Neural cell (in vitro differentiated cells): ENCODE measurements around the gene SLC35D1. TPM values are rescaled to one million over a fixed set of nuclear protein-coding genes. Genes with fewer than 3 reads are reported as not detected.

Experiments
- H2AFZ ChIP-seq: fragments of 200-600, 300-800 bp; sonication (generic), shearing (Covaris generic); 2 replicates; pipeline ENCODE4 v1.6.0; 2014; ENCODE audit warnings: low read depth, mild to moderate bottlenecking, antibody characterized with exemption, low read length, moderate library complexity
- H3F3A ChIP-seq: fragments of 200-600 bp; shearing (Covaris generic); 2 replicates; pipeline ENCODE4 v1.6.1; 2016; ENCODE audit warnings: mild to moderate bottlenecking, moderate library complexity, mixed read lengths, antibody characterized with exemption, low read length; ENCODE audit not compliant: insufficient read depth, poor library complexity, severe bottlenecking
- H3K27ac ChIP-seq: fragments of 200-600, 300-800 bp; sonication (generic), shearing (Covaris generic); 2 replicates; pipeline ENCODE4 v1.5.1; 2014; ENCODE audit warnings: mild to moderate bottlenecking, low read length, moderate library complexity
- H3K27me3 ChIP-seq: fragments of 300-800, 200-600 bp; sonication (generic), shearing (Covaris generic); 2 replicates; pipeline ENCODE4 v1.6.0; 2014; ENCODE audit warnings: mild to moderate bottlenecking, low read depth, low read length, moderate library complexity; ENCODE audit not compliant: insufficient read depth
- H3K36me3 ChIP-seq: fragments of 300-800, 200-600 bp; sonication (generic), shearing (Covaris generic); 2 replicates; pipeline ENCODE4 v1.5.1; 2014; ENCODE audit warnings: mild to moderate bottlenecking, antibody characterized with exemption, low read length, moderate library complexity; ENCODE audit not compliant: insufficient read depth
- H3K4me2 ChIP-seq: fragments of 300-800, 200-600 bp; sonication (generic), shearing (Covaris generic); 2 replicates; pipeline ENCODE4 v1.6.0; 2014; ENCODE audit warnings: mild to moderate bottlenecking, low read length
- H3K4me3 ChIP-seq: fragments of 300-800, 200-600 bp; sonication (generic), shearing (Covaris generic); 2 replicates; pipeline ENCODE4 v1.5.1; 2014; ENCODE audit warnings: mild to moderate bottlenecking, low read length, moderate library complexity
- H3K79me2 ChIP-seq: fragments of 200-600 bp; shearing (Covaris generic); replicated peaks from 2 replicates; pipeline ENCODE4 v1.6.0; 2014; ENCODE audit warnings: mild to moderate bottlenecking, low read length, moderate library complexity; ENCODE audit not compliant: insufficient read depth
- H3K9ac ChIP-seq: fragments of 300-800, 200-600 bp; sonication (generic), shearing (Covaris generic); 2 replicates; pipeline ENCODE4 v1.6.1; 2016; ENCODE audit warnings: mild to moderate bottlenecking, low read length, mixed read lengths
- H3K9me2 ChIP-seq: fragments of 200-600 bp; shearing (Covaris generic); 2 replicates; pipeline ENCODE4 v1.6.1; 2016; ENCODE audit warnings: mild to moderate bottlenecking, low read length, mixed read lengths; ENCODE audit not compliant: insufficient read depth
- H3K9me3 ChIP-seq: fragments of 200-600, 300-800 bp; sonication (generic), shearing (Covaris generic); 2 replicates; pipeline ENCODE4 v1.6.1; 2016; ENCODE audit warnings: mild to moderate bottlenecking, mixed run types, low read length, moderate library complexity, mixed read lengths
- H4K20me1 ChIP-seq: fragments of 200-600 bp; shearing (Covaris generic); 2 replicates; pipeline ENCODE4 v1.6.1; 2016; ENCODE audit warnings: mild to moderate bottlenecking, mixed run types; ENCODE audit not compliant: insufficient read depth
- CTCF ChIP-seq: fragments of 450-650 bp; IDR thresholded peaks from 2 replicates; pipeline ENCODE4 v1.5.1; 2014; ENCODE audit warnings: antibody characterized with exemption, mild to moderate bottlenecking, moderate library complexity; ENCODE audit not compliant: poor library complexity, severe bottlenecking
- EP300 ChIP-seq: fragments of 450-650 bp; conservative IDR thresholded peaks from 2 replicates; pipeline ENCODE4 v1.6.1; 2014; ENCODE audit warnings: antibody characterized with exemption, mild to moderate bottlenecking, moderate library complexity; ENCODE audit not compliant: poor library complexity, severe bottlenecking
- EZH2 ChIP-seq: fragments of 200-600, 300-800 bp; shearing (Covaris generic), sonication (generic); IDR thresholded peaks from 2 replicates; pipeline ENCODE4 v1.6.1; 2014; ENCODE audit warnings: antibody characterized with exemption, low read length, borderline replicate concordance, mild to moderate bottlenecking; ENCODE audit not compliant: insufficient read depth, poor library complexity, severe bottlenecking
- MXI1 ChIP-seq: fragments of 450-650 bp; conservative IDR thresholded peaks from 2 replicates; pipeline ENCODE4 v1.6.1; 2014; ENCODE audit warnings: antibody characterized with exemption, mild to moderate bottlenecking; ENCODE audit not compliant: poor library complexity, severe bottlenecking
- POLR2AphosphoS5 ChIP-seq: IDR thresholded peaks from 2 replicates; pipeline ENCODE4 v1.6.1; 2012
- RAD21 ChIP-seq: fragments of 450-650 bp; conservative IDR thresholded peaks from 2 replicates; pipeline ENCODE4 v1.6.1; 2014; ENCODE audit warnings: antibody characterized with exemption, mild to moderate bottlenecking, moderate library complexity
- REST ChIP-seq: IDR thresholded peaks from 2 replicates; pipeline ENCODE4 v1.6.1; 2012; ENCODE audit warnings: borderline replicate concordance
- SMC3 ChIP-seq: fragments of 450-650 bp; conservative IDR thresholded peaks from 2 replicates; pipeline ENCODE4 v1.6.1; 2014; ENCODE audit warnings: antibody characterized with exemption, mild to moderate bottlenecking, moderate library complexity; ENCODE audit not compliant: poor library complexity
- TAF1 ChIP-seq: IDR thresholded peaks from 2 replicates; pipeline ENCODE4 v1.6.1; 2012; ENCODE audit warnings: low read depth
- polyA plus RNA-seq: library from polyadenylated mRNA; depleted of rRNA; stranded (reverse); fragments of >200 nt; gene quantifications from 2 replicates; pipeline ENCODE4 v1.2.3, GENCODE V29; 2014

SLC35D1 gene
- polyA plus RNA-seq, 1 donor from 2014 or later, result 17.9 TPM

GRCh38 chr1:67100833-67101232 lies 46.9 kb upstream of the SLC35D1 start:
- Histone ChIP-seq H3K9me3 (no peaks in the 10 kb centered on the region), H3K9ac (no peak overlapping the region), H3F3A (no peaks in the 10 kb centered on the region), H4K20me1 (no peaks in the 10 kb centered on the region), H3K9me2 (no peaks in the 10 kb centered on the region), H2AFZ (no peak overlapping the region), H3K36me3 (no peaks in the 10 kb centered on the region), H3K79me2 (no peaks in the 10 kb centered on the region), H3K4me2 (no peak overlapping the region), H3K27ac (no peak overlapping the region), H3K27me3 (no peaks in the 10 kb centered on the region), H3K4me3 (no peak overlapping the region)
- TF ChIP-seq SMC3 (no peak), TAF1 (no peak), MXI1 (no peak), RAD21 (no peak), REST (no peak)

GRCh38 chr1:67097305-67097704 lies 43.4 kb upstream of the SLC35D1 start:
- Histone ChIP-seq H3K9me2 (no peaks in the 10 kb centered on the region), H3K9me3 (no peaks in the 10 kb centered on the region), H3K27me3 (no peaks in the 10 kb centered on the region), H3K9ac (no peak overlapping the region), H3K27ac (no peak overlapping the region), H3K36me3 (no peaks in the 10 kb centered on the region), H2AFZ (no peak overlapping the region), H3F3A (no peaks in the 10 kb centered on the region), H3K4me2 (no peak overlapping the region), H4K20me1 (no peaks in the 10 kb centered on the region), H3K79me2 (no peaks in the 10 kb centered on the region), H3K4me3 (no peak overlapping the region)
- TF ChIP-seq REST (no peak), MXI1 (no peak), RAD21 (no peak), EZH2 (no peak), POLR2AphosphoS5 (no peak), CTCF (no peak), SMC3 (no peak), EP300 (no peak), TAF1 (no peak)
